Subcutaneous adipose tissue (tissue), 4 donors: Measurements from ENCODE around the gene DIRAS3. TPM values are rescaled to one million over a fixed set of nuclear protein-coding genes. Genes with fewer than 3 reads are reported as not detected.

Source experiments
- CTCF ChIP-seq: fragments of 450-650 bp; IDR thresholded peaks from one replicate; pipeline ENCODE4 v1.5.1; 2016; ENCODE audit warnings: low read depth, mild to moderate bottlenecking, control low read depth, antibody characterized with exemption, moderate library complexity
- total RNA-seq, 4 donors: library from RNA; depleted of rRNA; stranded (reverse); fragments of >200 nt; gene quantifications; one replicate each; pipeline ENCODE4 v1.1.0, GENCODE V29; 2016

DIRAS3 gene
- total RNA-seq, 4 donors from 2014 or later = 0.38 to 1.1 (median 0.58) TPM

GRCh38 chr1:68016381-68016780 is 34.0 kb downstream of the DIRAS3 start:
- no peak for TF ChIP-seq CTCF

- TF ChIP-seq CTCF = no peak
Observed at GRCh38 chr1:68015971-68016370, 34.5 kb downstream of the DIRAS3 start.

- TF ChIP-seq CTCF = no peak
Observed at GRCh38 chr1:68015369-68015768, 35.1 kb downstream of the DIRAS3 start.

GRCh38 chr1:68013351-68013750 is 37.1 kb downstream of the DIRAS3 start:
- no peak for TF ChIP-seq CTCF

- TF ChIP-seq CTCF = no peak
Observed at GRCh38 chr1:68011657-68012375, 38.6 kb downstream of the DIRAS3 start.

- no peak for TF ChIP-seq CTCF
Observed at GRCh38 chr1:68010543-68010942, 39.9 kb downstream of the DIRAS3 start.

- no peak for TF ChIP-seq CTCF
Observed at GRCh38 chr1:68010090-68010489, 40.3 kb downstream of the DIRAS3 start.
